B cell (primary cell): Measurements from ENCODE around the gene XAGE2.
"Not testable (repeated sequence)": the region's sequence is repeated elsewhere in the genome, so short reads cannot be mapped to it uniquely, and the experiment has no call there.

Source experiments
- CTCF ChIP-seq: fragments of 200-600 bp; IDR thresholded peaks from one replicate; pipeline ENCODE4 v1.8.0; 2022; ENCODE audit warnings: antibody characterized with exemption, mild to moderate bottlenecking
- EZH2 ChIP-seq: IDR thresholded peaks from 2 replicates; pipeline ENCODE4 v1.6.1; 2012; ENCODE audit warnings: borderline replicate concordance, low read depth, mild to moderate bottlenecking, moderate library complexity, low read length; ENCODE audit not compliant: insufficient read depth, poor library complexity, severe bottlenecking

- TF ChIP-seq CTCF, EZH2: not testable (repeated sequence)
These were observed 25.7 kb upstream of the XAGE2 start for GRCh38 chrX:52343131-52343530.
